GM18498 (cell line): ENCODE measurements around the gene WRAP73.
"Not testable (repeated sequence)": the region's sequence is repeated elsewhere in the genome, so short reads cannot be mapped to it uniquely, and the experiment has no call there.

Source experiments
- ATAC-seq: cut with Tn5 transposase; IDR thresholded peaks from one replicate; pipeline ENCODE4 v1.9.1; 2021; ENCODE audit warnings: mild to moderate bottlenecking, moderate library complexity; ENCODE audit not compliant: unreplicated experiment

Gene WRAP73

GRCh38 chr1:3601743-3602142, 48.2 kb downstream of the WRAP73 start:
- ATAC-seq = no peak

DNA sequence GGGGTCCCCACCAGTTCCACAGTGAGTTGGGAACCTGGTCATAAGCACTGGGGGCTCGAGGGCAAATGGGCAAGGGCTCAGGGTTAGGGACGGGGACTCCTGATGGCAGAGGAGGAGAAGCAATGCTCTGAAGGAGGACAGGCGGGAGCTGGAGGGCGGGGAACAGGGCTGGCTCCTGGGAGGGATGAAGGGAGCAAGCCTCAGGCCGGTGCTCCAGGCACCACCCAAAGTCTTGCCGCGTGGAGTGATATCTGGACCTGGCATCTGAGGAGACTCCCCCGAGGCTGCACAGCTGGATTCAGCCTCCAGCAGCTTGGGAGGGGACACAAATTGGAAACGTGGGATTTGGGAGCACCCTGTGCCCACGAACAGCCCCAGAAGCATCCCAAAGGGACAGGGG, 49.5 kb downstream of the WRAP73 start:
- ATAC-seq = no peak

- ATAC-seq = no peak
Measured at GRCh38 chr1:3599816-3600215, 50.1 kb downstream of the WRAP73 start.

DNA sequence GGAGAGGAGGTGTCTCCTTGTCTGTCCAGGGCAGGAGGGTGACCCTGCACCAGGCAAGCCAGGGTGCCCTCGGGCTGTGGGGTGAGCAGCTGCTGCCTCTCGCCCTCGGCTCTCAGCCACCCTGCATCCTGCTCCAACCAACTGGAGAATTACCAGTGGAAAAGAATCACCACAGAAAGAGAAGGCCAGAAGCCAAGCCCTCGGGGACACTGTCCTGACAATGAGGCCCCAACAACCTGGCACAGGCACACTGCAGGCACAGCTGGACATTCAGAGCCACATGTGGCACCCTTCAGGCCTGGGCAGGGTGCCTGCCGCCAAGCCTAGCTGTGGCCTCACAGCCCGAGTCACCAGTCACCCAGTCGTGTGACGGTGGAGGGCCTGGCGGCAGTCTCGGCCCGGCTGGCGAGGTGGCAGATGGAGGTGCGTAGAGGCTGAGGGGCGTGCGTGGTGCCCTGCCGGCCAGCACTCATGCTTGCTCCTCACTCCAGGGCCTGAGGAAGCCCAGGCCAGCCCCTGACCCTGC, 50.6 kb downstream of the WRAP73 start:
- ATAC-seq = no peak

- no peak for ATAC-seq
Measured at GRCh38 chr1:3598522-3599285, 51.2 kb downstream of the WRAP73 start.

DNA sequence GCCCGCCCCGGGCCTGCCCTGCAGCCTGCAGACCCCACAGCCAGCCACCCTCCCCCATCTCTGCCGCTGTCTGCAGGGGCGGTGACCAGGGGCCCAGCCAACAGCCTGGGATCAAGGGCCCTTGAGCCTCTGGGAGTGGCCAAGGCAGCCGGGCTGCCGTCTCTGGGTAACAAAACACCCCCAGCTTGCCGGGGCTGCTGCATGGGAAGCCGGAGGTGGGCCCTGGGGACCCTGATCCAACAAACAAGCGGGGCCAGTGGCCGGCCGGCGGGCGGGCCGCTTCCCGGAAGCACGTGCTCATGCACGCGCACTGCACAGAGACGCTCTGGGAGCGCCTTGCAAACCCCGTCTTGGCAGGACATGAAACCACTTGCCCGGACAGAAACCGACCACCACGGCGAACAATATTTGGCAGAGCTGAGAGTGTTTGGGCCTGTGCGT, 51.8 kb downstream of the WRAP73 start:
- no peak for ATAC-seq

DNA sequence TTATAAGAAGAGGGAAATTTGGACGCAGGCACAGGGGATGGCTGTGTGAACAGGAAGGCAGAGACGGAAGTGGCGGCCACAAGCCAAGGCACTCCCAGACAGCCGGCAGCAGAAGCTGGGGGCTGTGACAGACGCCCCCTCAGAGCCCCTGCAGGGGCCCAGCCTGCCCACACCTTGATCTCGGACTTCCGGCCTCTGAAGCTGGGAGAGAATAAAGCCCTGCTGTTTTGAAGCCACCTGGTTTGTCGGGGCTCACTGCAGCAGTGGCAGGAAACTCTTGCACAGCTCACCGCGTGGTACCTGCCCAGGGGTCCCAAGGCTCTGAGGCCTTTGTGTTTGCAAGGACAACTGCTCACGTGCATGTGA, 52.3 kb downstream of the WRAP73 start:
- no peak for ATAC-seq

GRCh38 chr1:3596663-3597598, 53.0 kb downstream of the WRAP73 start:
- ATAC-seq = no peak

GRCh38 chr1:3595949-3596348, 54.0 kb downstream of the WRAP73 start:
- ATAC-seq = no peak

- no peak for ATAC-seq
Measured at GRCh38 chr1:3594706-3595377, 55.1 kb downstream of the WRAP73 start.

DNA sequence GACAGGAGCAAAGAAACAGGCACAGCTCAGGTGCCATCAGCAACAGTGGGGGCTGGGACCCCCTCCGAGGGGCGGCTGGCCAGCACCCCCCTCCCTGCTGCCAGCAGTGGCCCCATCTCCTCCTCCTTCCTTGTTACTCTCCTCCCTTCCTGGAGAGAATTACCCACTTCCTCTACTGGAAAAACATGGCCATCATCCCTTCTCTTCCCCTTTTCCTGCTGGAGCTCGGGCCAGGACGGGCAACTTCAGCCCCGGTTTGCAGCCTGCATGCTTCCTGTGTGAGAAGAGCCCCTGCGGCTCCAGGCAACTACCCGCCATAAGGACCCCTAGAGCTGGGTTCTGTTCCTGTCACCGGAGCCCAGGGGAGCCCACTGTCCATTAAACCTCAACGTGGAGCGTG, 56.2 kb downstream of the WRAP73 start:
- no peak for ATAC-seq

- ATAC-seq = no peak
Measured at GRCh38 chr1:3593334-3593733, 56.6 kb downstream of the WRAP73 start.

DNA sequence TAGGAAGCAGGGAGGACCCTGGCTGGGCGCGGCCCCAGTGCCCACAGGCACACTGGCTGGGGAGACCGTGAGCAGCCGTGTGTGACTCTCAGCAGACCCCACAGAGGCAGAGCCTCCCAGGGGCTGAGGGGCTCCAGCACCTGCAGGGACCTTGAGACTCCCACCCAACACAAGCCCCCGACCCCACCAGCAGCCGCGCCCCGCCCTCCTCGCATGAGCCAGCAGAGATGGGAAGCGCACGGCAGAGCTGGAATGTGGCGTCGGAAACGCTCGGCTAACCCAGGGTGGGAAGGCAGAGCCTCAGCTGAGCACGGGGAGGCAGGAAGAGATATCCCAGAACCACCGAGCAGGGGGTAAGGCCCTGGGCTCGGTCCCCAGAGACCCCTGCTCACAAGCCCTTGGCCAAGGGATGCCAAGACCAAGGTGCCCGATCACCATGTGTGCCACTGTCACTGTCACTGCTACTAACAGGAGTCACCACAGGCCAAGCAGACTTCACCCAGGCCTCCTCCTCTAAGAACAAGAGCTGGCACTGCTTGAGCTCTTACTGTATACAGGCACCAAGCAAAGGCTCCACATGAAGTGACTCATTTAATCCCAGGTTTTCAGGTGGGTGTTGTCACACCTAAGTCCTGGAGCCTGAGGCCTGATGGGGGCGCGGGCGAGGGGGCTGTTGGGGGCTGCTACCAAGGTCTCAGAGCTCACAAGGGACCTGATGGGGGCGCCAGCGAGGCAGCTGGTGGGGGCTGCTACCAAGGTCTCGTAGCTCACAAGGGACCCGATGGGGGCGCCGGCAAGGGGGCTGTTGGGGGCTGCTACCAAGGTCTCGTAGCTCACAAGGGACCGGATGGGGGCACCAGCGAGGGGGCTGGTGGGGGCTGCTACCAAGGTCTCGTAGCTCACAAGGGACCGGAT, 58.7 kb downstream of the WRAP73 start:
- ATAC-seq = no peak

- ATAC-seq = no peak
Measured at GRCh38 chr1:3590139-3590763, 59.7 kb downstream of the WRAP73 start.

DNA sequence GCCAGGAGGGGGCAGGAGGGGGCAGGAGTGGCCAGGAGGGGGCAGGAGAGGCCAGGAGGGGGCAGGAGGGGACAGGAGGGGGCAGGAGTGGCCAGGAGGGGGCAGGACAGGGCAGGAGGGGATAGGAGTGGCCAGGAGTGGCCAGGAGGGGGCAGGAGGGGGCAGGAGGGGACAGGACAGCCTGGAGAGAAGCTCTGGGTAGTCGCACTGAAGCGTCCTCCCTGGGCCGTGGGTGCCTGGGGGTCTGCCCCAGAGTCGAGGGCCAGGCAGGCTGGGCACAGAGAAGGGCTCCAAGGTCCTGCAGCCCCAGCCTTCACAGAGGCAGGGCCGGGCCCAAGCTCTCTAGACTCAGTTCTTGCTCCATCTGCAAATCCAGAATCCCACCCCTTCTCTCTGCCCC, 61.5 kb downstream of the WRAP73 start:
- no peak for ATAC-seq

DNA sequence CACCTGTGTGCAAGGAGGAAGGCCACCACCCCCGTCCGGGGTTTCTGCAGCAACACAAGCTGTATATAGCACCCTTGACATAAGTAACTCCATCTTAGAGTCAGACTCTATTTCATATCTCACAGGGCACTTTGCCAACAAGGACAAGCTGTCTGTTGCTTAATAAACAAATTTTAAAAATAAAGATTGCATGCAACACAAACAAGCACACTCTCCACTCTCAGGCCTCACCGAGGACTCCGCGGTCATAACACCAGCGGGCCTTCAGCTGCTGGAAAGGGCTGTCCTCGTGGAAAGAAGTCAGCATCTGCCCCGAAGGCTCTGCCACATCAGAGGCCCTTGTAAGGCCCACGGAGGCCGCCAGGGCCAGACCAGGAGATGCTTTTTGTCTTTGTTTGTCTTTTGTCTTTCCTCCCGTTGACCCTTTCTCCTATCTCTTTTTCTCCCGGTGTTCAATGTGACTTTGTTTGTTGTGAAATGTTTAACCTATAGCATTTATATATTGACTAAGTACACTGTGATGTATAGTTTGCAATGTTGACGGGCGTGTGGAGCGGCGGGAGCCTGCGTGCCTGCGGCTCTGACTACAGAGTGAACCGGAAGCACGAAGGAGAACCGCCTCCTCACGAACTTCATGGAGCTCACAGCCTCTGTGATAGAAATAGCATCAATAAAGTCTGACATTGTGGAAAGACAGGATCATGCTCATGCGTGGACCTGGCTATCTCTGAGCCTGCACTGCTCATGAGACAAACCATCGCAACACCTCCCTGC, 62.7 kb downstream of the WRAP73 start:
- ATAC-seq = no peak

- no peak for ATAC-seq
Measured at GRCh38 chr1:3585940-3586568, 63.8 kb downstream of the WRAP73 start.

DNA sequence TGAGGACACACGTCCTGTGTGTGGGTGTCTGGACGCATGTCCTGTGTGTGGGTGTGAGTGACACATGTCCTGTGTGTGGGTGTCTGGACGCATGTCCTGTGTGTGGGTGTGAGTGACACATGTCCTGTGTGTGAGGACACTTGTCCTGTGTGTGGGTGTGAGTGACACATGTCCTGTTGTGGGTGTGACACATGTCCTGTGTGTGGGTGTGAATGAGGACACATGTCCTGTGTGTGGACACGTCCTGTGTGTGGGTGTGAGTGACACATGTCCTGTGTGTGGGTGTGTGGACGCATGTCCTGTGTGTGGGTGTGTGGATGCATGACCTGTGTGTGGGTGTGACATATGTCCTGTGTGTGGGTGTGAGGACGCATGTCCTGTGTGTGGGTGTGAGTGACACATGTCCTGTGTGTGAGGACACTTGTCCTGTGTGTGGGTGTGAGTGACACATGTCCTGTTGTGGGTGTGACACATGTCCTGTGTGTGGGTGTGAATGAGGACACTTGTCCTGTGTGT, 64.5 kb downstream of the WRAP73 start:
- ATAC-seq = not testable (repeated sequence)
